Epithelial cell of esophagus (primary cell): Measurements from ENCODE around the gene ZNF407.

ENCODE experiments used
- DNase-seq: peaks from one replicate; pipeline ENCODE4 v3.0.0; 2010; ENCODE audit warnings: low read depth
- H3K4me3 ChIP-seq: 2 replicates; pipeline ENCODE4 v1.5.1; 2011; ENCODE audit warnings: mild to moderate bottlenecking, low read length, control low read depth
- CTCF ChIP-seq: IDR thresholded peaks from 2 replicates; pipeline ENCODE4 v1.5.1; 2011; ENCODE audit warnings: low read depth, mild to moderate bottlenecking, low read length, control low read depth, inconsistent platforms; ENCODE audit not compliant: insufficient read depth; ENCODE audit errors: missing control alignments

ZNF407 gene

GRCh38 chr18:75025573-75025972, 427.9 kb downstream of the ZNF407 start:
- no peak for DNase-seq
- H3K4me3 ChIP-seq, result no peak overlapping the region
- TF ChIP-seq CTCF, result no peak

- H3K4me3 ChIP-seq, result no peak overlapping the region
- no peak for DNase-seq
- TF ChIP-seq CTCF, result no peak
These were observed 431.8 kb downstream of the ZNF407 start for GRCh38 chr18:75029481-75029880.

DNA sequence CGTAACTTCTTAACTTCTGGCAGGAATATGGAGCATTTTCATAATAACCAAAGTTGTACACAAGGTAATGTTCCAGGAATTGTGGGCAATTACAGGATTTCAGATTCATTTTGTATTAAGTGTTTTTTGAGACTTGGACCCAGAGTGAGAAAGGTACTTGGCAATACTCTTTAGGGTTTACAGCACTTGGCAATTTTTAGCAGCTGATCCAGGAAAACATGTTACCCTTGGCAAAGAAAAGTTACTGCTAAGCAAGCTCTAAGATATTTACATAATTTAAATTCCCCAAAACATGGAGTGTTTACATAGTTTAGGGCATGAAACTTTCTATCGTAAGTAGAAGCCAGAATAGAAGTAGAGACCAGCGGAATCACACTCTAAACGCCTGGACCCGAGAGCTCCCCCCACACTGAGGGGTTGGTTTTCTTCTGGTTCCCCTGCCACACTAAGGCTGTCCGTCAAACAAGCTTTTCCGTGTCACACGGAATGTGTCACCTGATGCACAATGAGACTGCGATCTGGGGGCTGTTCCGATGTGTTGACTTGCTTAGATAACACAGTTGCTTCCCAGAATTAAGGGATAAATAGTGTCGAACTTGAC, 434.1 kb downstream of the ZNF407 start:
- no peak overlapping the region for H3K4me3 ChIP-seq
- no peak for DNase-seq
- TF ChIP-seq CTCF, result no peak

- no peak overlapping the region for H3K4me3 ChIP-seq
- TF ChIP-seq CTCF, result no peak
These were observed 435.8 kb downstream of the ZNF407 start for GRCh38 chr18:75033516-75033915.

GRCh38 chr18:75034937-75035336, 437.3 kb downstream of the ZNF407 start:
- H3K4me3 ChIP-seq, result no peak overlapping the region
- TF ChIP-seq CTCF, result no peak
- DNase-seq, result no peak

More at GRCh38 chr18:75033516-75033915, 435.8 kb downstream of the ZNF407 start:
- no peak for DNase-seq

- H3K4me3 ChIP-seq, result no peak overlapping the region
- TF ChIP-seq CTCF, result no peak
- DNase-seq, result no peak
These were observed 438.3 kb downstream of the ZNF407 start for GRCh38 chr18:75035928-75036327.
